ENCODE results near the gene DUS3L.

GRCh38 chr19:5743630-5744029 is 47.3 kb downstream of the DUS3L start:
- TF ChIP-seq CTCF (IDR thresholded peaks at IDR 0.05 in 8 of 11, conservative IDR thresholded peaks at IDR 0.05 in 3 of 11) (no peak), POLR2AphosphoS5 (IDR thresholded peaks at IDR 0.05) (no peak), POLR2A (IDR thresholded peaks at IDR 0.05) (no peak)

All from spleen (tissue), 7 donors.